GM18873 (cell line): ENCODE data around the gene ACP1.

ENCODE experiments used
- ATAC-seq: cut with Tn5 transposase; IDR thresholded peaks from one replicate; pipeline ENCODE4 v1.9.1; 2021; ENCODE audit warnings: mild to moderate bottlenecking, moderate library complexity, moderate number of reproducible peaks; ENCODE audit not compliant: unreplicated experiment, low FRiP score

Gene ACP1

GRCh38 chr2:279366-279765 lies 14.6 kb downstream of the ACP1 start:
- ATAC-seq = no peak

GRCh38 chr2:279956-280649 lies 15.4 kb downstream of the ACP1 start:
- ATAC-seq = no peak

GRCh38 chr2:280650-281110 lies 15.9 kb downstream of the ACP1 start:
- no peak for ATAC-seq

- ATAC-seq = no peak
Measured at GRCh38 chr2:281381-281780, 16.6 kb downstream of the ACP1 start.

- no peak for ATAC-seq
Measured at GRCh38 chr2:282371-283263, 17.9 kb downstream of the ACP1 start.

GRCh38 chr2:283996-284794 lies 19.4 kb downstream of the ACP1 start:
- no peak for ATAC-seq

GRCh38 chr2:284896-285492 lies 20.2 kb downstream of the ACP1 start:
- no peak for ATAC-seq

- ATAC-seq = no peak
Measured at GRCh38 chr2:285531-285930, 20.8 kb downstream of the ACP1 start.

GRCh38 chr2:286035-286434 lies 21.3 kb downstream of the ACP1 start:
- ATAC-seq = no peak

GRCh38 chr2:286774-287392 lies 22.1 kb downstream of the ACP1 start:
- ATAC-seq = no peak

GRCh38 chr2:287471-287885 lies 22.7 kb downstream of the ACP1 start:
- ATAC-seq = no peak

GRCh38 chr2:287911-288757 lies 23.4 kb downstream of the ACP1 start, which contains the start of gene ALKAL2:
Gene ALKAL2 (minus strand): TSS chr2:288091. CDS start chr2:287835, 256 bp downstream.
- ATAC-seq = no peak

- no peak for ATAC-seq
Measured at GRCh38 chr2:288758-289361, 24.1 kb downstream of the ACP1 start.

GRCh38 chr2:289362-290089 lies 24.8 kb downstream of the ACP1 start:
- no peak for ATAC-seq

GRCh38 chr2:290090-290722 lies 25.5 kb downstream of the ACP1 start:
- no peak for ATAC-seq

GRCh38 chr2:295090-295489 lies 30.3 kb downstream of the ACP1 start:
- ATAC-seq = no peak

- no peak for ATAC-seq
Measured at GRCh38 chr2:296354-296753, 31.6 kb downstream of the ACP1 start.

- ATAC-seq = no peak
Measured at GRCh38 chr2:305366-305765, 40.6 kb downstream of the ACP1 start.
